ENCODE results near the gene MYEF2.

The MYEF2 gene

GRCh38 chr15:48153526-48153925 is 24.6 kb downstream of the MYEF2 start:
- TF ChIP-seq CTCF (IDR thresholded peaks at IDR 0.05; ENCODE audit: control insufficient read depth, insufficient read depth, low read depth, low read length, missing control alignments), result no peak
- no peak overlapping the region for H3K4me3 ChIP-seq (ENCODE audit: control insufficient read depth, low read depth, low read length)
- no peak for DNase-seq (ENCODE audit: low read depth)

GRCh38 chr15:48149858-48150257 is 28.2 kb downstream of the MYEF2 start:
- no peak for TF ChIP-seq CTCF (IDR thresholded peaks at IDR 0.05; ENCODE audit: control insufficient read depth, insufficient read depth, low read depth, low read length, missing control alignments)
- DNase-seq (ENCODE audit: low read depth), result no peak
- H3K4me3 ChIP-seq (ENCODE audit: control insufficient read depth, low read depth, low read length), result no peak overlapping the region

GRCh38 chr15:48147358-48147757 is 30.7 kb downstream of the MYEF2 start:
- no peak for TF ChIP-seq CTCF (IDR thresholded peaks at IDR 0.05; ENCODE audit: control insufficient read depth, insufficient read depth, low read depth, low read length, missing control alignments)
- no peak overlapping the region for H3K4me3 ChIP-seq (ENCODE audit: control insufficient read depth, low read depth, low read length)
- DNase-seq (ENCODE audit: low read depth), result no peak

- no peak overlapping the region for H3K4me3 ChIP-seq (ENCODE audit: control insufficient read depth, low read depth, low read length)
- DNase-seq (ENCODE audit: low read depth), result no peak
- TF ChIP-seq CTCF (IDR thresholded peaks at IDR 0.05; ENCODE audit: control insufficient read depth, insufficient read depth, low read depth, low read length, missing control alignments), result no peak
Observed at GRCh38 chr15:48145923-48146322, 32.2 kb downstream of the MYEF2 start.

- H3K4me3 ChIP-seq (ENCODE audit: control insufficient read depth, low read depth, low read length), result no peak overlapping the region
- DNase-seq (ENCODE audit: low read depth), result no peak
- no peak for TF ChIP-seq CTCF (IDR thresholded peaks at IDR 0.05; ENCODE audit: control insufficient read depth, insufficient read depth, low read depth, low read length, missing control alignments)
Observed at GRCh38 chr15:48144889-48145288, 33.2 kb downstream of the MYEF2 start.

GRCh38 chr15:48143856-48144255 is 34.2 kb downstream of the MYEF2 start:
- DNase-seq (ENCODE audit: low read depth), result no peak
- TF ChIP-seq CTCF (IDR thresholded peaks at IDR 0.05; ENCODE audit: control insufficient read depth, insufficient read depth, low read depth, low read length, missing control alignments), result no peak
- H3K4me3 ChIP-seq (ENCODE audit: control insufficient read depth, low read depth, low read length), result no peak overlapping the region

GRCh38 chr15:48132874-48133273 is 45.2 kb downstream of the MYEF2 start:
- H3K4me3 ChIP-seq (ENCODE audit: control insufficient read depth, low read depth, low read length), result no peak overlapping the region
- DNase-seq (ENCODE audit: low read depth), result no peak
- TF ChIP-seq CTCF (IDR thresholded peaks at IDR 0.05; ENCODE audit: control insufficient read depth, insufficient read depth, low read depth, low read length, missing control alignments), result no peak
